Measurements from ENCODE around the gene ITGAE.

ITGAE gene

GRCh38 chr17:3815925-3816324, 14.9 kb upstream of the ITGAE start:
- no peak for DNase-seq (ENCODE audit: low spot score)

DNA sequence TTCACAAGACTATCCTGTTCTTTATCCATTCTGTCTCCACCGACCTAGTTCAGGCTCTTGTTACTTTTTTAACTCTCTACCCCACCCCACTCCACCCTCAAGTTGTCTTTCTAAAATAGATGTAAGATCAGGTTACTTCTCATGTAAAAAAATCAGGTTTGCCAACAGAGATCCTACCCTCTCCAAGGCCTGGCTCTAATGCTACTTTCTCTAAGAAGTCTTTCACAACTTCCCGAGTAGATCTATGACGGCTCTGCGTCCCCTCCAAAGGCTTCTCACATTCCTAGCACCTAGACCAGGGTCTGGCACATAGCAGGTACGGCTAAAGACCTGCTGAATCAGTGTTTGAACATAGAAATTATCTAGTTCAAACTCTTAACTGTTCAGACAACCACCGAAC, 14.1 kb upstream of the ITGAE start:
- no peak for DNase-seq (ENCODE audit: low spot score)

- DNase-seq (ENCODE audit: low spot score), result no peak
Measured at GRCh38 chr17:3814361-3814760, 13.4 kb upstream of the ITGAE start.

- DNase-seq (ENCODE audit: low spot score), result no peak
Measured at GRCh38 chr17:3813171-3813570, 12.2 kb upstream of the ITGAE start.

DNA sequence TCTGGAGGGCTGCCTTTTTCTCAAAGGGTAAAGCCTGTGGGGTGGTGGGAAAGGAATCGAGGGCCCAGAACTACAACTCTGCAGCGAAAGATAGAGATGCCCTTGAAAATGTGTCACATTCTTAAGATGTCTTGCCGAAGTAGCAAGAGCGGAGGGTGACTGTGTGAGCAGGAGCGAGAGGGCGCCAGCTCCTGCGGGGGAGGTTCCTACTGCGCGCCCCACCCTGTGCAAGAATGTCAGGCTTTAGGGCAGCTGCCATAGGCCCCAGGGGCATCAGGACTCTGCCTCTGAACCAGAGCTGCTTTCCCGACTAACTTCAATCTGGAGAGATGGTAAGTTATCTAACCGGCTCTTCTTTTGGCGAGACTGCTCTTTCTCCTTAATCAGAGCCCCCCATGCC, 11.8 kb upstream of the ITGAE start:
- DNase-seq (ENCODE audit: low spot score), result no peak

DNA sequence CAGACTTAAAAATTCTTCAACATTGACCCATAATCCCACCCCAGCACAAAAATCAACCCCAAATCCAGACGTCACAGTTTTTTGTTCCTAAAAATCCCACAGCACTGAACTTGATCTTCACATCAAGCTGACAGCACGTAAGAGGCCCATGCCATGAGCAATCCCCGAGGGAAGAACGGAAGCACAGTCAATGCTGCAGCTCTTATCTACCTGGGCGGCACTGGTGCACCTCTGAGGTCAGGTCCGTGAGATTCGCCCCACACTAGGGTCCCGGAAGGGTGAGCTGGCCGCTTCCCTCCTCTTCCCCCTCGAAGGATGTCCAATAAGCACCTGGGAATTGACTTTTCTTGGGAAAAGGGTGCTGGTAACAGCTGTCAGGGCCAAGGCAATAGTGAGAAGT, 11.3 kb upstream of the ITGAE start:
- no peak for DNase-seq (ENCODE audit: low spot score)

DNA sequence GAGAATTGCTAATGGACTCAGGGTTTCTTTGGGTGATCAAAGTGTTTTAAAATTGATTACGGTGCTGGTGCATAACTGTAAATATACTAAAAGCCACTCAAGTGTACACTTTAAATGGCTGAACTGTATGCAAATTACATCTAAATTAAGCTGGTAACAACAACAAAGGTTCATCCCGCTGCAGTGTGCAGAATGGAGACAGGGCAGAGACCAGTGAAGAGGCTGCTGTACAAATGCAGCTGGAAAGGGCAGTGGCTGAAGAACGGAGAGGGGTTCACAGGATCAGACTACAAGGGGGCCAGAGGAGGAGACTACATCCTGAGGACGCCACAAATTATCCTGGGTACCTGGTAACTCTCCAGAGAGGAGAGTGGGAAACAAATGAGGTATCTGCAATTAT, 9.0 kb upstream of the ITGAE start:
- DNase-seq (ENCODE audit: low spot score), result peak; percentile 12

DNA sequence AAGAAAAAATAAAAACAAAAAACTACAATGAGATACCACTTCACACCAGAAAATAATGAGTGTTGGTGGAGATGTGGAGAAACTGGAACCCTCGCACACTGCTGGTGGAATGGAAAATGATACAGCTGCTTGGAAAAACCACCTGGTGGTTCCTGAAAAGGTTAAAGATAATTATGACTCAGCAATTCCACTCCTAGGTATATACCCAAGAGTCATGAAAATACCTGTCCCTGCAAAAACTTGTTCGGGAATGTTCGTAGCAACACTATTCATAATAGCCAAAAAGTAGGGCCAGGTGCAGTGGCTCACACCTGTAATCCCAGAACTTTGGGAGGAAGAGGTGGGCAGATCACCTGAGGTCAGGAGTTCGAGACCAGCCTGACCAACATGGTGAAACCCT, 8.1 kb upstream of the ITGAE start:
- DNase-seq (ENCODE audit: low spot score), result no peak

DNA sequence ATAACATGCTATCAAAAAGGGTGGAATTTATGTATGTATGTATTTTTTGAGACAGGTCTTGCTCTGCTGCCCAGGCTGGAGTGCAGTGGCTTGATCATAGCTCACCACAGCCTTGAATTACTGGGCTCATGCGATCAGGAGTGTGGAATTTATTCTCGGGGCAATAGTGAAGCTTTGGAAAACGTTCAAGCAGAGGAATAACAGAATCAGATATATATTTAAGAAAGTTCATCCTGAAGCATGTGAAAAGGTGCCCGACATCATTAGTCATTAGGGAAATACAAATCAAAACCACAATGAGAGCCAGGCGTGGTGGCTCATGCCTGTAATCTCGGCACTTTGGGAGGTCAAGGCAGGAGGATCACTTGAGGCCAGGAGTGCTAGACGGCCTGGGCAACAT, 7.7 kb upstream of the ITGAE start:
- no peak for DNase-seq (ENCODE audit: low spot score)

DNA sequence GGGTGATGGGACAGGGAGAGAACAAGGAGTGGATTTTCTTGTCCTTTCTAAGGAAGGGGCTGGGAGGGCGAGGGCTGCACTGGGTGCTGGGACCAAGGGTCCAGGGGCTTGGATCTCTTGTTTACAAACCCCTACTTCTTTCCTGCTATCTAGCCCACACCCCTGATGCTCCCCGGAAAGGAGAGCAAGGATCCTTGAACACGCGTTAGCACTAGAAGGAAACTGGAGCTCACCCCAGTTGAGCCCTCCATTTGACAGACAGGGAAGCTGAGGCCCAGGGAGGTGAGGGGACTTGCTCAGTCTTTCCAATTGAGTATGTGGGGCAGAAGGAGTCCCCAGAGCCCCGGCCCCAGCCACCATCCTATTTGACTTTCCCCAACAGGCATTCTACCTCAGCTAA, 4.6 kb upstream of the ITGAE start:
- DNase-seq (ENCODE audit: low spot score), result no peak

DNA sequence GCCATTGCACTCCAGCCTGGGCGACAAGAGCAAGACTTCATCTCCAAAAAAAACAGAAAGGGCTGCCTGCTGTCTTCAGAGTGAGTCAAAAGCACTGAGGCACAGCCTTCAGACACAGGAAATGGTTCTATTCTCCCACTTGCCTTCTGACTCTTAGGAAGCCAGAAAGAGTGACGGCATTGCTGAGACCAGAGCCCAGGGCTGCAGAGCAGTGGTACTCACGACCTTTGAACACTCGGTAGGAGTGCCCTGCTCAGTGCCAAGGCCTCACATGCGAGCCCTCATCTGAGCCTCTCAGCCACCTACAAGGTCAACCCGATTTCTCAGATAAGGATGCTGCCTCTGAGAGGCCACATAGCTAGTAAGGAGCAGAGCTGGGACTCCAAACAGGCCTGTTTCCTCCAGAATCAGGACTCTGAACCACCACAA, 3.5 kb upstream of the ITGAE start:
- no peak for DNase-seq (ENCODE audit: low spot score)

DNA sequence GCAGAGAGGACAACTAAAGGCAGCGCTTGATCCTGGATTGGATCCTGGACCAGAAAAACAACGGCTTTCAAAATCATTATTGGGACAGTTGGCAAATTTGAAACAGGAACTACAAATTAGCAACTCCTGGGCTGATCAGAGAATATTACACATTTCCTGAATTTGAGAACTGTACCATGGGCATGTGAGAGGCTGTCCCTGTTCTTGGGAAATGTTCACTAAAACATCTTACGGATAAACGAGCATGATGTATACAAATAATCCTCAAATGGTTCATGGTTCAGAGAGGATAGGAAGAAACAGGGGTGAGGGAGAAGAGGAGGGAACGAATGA, 2.3 kb upstream of the ITGAE start:
- DNase-seq (ENCODE audit: low spot score), result no peak

DNA sequence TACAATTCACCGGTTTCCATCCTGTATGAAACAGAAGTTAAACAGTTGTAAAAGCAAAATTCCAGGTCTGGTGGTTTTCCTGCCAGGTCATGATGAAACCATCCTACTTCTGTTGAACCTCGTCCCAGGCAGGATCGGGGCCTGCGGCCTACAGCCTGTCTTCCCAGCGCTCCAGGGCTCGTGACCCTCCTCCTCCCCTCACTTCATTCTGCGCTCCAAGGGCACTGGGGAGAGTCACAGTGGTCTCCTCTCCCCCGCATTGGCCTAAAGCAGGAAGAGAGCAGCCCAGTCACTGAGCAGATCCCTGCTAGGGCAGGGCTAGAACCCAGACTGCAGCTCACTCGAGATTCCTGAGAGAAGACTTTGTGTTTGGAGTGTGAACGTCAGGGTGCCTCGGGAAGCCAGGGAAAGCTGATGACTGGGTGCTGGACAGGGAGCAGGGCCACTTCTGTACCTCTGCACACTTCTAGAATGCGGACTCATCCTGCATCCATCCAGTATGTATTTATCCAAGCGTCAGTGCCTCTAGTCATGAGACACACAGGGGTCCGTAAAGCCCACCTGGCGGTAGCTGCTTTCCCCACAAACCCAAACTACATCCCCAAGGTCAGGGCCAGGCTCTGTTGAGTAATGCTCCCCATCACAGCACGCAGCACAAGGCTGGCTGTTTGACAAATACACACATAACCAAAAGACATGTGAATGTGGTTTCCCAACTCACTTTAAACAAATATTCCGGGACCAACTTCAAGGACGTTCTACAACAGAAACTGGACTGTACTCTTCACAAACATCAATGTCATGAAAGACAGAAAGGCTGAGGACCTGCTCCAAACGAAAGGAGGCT, 1.7 kb upstream of the ITGAE start:
- no peak for DNase-seq (ENCODE audit: low spot score)

DNA sequence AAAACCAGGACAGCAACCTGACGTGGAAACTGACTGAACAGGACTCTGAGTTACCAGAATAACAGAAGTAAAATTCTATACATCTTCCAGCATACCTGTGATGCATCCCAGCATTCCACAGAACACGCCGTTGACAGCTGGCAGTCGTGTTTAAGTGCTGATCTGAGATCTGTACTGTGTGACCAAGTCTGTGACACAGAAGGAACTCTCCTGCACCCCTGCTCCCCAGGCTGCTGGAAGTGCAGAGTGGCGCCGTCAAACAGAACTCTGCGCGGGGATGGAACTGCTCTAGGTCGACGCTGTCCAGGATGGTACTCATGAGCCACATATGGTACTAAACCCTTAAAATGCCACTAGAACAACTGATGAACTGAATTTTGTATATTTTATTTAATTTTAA, 804 bp upstream of the ITGAE start:
- DNase-seq (ENCODE audit: low spot score), result no peak

- no peak for DNase-seq (ENCODE audit: low spot score)
Measured at GRCh38 chr17:3801347-3801746, 359 bp upstream of the ITGAE start.

GRCh38 chr17:3799181-3799945, 1.6 kb downstream of the ITGAE start:
- no peak for DNase-seq (ENCODE audit: low spot score)

DNA sequence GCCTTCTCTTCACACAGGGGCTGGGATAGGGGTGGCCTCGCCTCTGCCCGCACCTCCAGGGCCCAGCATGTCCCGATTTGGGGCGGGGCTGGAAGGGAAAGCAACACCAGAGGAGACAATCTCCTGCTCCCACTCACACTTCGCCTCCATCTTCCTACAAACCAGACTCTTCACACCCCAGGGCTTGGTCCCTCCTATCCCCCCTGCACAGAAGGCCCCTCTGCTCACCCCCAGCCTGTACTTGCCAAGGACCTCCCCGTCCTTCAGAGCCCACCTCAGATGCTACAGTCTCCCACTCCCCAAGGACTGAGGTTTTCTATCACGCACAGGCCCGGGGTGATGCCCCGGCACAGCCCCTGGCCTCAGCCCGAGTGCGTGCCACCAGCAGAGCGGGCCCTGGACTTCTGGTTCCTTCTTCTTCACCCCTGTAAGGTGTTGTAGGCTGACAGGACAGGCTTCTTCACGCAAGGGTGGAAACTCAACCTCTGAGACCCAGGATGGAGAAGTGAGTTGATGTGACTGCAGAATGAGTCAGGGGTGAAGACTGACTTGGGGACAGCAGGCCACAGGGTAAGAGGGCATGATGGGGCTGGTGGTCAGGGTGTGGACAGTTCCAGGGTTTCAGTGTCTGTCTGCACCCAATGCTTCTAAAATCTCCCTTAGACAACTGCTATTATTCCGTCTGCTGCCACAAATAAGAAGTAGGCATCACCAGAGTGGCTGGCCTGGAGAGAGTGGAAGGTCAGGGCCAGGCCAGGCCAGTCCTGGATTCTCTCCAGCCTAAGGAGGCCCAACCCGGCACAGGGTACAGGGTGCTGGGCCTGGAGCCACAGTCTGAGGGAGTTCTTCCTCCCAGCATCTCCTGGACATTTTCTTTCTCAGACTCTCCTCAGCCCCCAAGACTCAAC, 2.5 kb downstream of the ITGAE start:
- DNase-seq (ENCODE audit: low spot score), result no peak

GRCh38 chr17:3796822-3797170, 4.2 kb downstream of the ITGAE start:
- DNase-seq (ENCODE audit: low spot score), result no peak

- DNase-seq (ENCODE audit: low spot score), result no peak
Measured at GRCh38 chr17:3796110-3796821, 4.7 kb downstream of the ITGAE start.

- DNase-seq (ENCODE audit: low spot score), result no peak
Measured at GRCh38 chr17:3795390-3796102, 5.4 kb downstream of the ITGAE start.
